ENCODE data around the gene MEX3C.
A peak's percentile ranks its signal among the peaks of the same experiment; 100 is the strongest.

The MEX3C gene

DNA sequence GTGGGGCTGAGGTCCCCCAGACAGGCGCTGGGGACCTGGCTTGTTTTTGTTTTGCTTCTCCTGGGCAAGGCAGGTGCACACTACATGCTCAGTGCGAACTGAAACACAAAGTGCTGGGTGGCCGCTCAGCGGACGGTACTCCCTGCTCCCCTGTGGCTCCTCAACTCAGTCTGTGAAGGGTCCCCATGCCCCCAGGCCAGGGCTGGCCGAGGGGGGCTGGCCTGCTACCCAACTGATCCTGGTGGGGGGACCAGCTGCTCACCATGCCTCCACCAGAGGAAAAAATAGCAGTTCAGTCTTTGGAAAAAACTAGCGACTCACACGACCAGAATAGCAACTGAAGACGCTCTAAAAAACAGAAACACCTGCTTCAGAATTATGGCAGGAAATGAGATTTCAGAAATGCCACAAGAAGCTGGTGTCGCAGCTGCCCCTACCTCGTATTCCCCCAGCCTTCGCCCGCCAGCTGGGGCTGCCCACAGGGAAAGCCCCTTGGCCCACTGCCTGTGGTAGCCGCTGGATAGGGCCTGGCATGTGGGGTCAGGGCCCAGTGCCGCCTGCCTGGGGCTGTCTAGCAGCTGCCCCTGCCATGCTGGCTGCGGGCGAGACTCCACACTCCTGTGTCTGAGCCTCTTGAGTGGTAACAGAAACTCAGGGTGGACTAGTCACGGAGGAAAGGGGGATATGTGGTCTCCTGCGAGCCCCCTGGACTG is 43.7 kb downstream of the MEX3C start:
- no peak for DNase-seq

DNA sequence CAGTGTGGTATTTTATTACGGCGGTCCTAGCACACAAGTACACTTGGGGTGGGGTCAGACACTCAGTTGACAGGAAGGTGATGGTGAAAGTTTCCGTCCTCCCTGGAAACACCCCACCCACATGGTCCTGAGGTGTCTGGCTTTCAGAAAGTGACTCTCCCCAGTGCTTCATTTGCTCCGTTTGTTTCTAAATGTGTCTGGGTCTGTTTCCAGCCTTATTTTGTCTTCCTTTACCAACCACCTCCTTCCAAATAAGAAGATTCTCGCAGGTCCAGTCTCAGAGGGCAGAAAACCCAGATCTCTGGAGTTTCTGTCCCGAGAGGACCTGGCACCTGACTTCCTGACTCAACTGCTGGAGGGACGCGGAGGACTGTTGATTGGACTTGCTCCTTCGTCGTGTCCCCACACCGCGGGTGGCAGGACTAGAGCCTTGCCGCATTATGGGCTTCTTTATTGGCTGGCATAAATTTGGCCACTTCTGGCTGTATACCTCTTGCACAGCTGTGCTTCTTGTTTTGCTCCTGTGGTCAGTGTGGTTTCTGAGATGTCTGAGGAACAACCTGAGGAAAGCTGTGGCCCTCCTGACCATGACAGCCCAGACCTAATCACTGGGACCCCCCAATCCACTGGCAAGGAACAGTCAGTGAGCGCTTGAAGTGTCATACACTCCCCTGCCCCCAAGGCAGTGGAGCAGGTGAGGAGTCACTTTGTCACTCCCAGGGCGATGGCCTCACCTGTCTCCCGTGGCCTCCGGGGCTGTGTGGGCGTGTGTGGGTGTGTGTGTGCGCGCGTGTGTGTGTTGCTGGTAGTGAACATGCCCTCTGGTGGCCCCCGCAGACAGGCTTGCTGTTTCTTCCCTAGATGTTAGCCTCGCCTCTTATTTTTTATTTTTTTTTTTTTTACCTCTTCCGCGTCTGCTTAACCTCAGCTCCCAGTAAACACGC is 45.6 kb downstream of the MEX3C start:
- DNase-seq, result no peak

DNA sequence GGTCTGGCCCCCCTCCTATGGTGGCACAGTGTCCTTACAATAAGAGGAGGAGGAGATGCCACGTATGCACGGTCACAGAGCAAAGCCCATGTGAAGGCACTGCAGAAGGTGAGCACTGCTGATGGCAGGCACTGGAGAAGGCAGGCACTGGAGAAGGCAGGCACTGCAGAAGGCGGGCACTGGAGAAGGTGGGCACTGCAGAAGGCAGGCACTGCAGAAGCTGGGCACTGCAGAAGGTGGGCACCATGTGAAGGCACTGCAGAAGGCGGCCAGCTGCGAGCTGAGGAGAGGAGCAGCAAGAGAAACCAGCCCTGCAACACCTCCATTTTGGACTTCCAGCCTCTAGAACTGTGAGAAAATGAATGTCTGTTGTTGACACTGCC is 46.3 kb downstream of the MEX3C start:
- no peak for DNase-seq

DNA sequence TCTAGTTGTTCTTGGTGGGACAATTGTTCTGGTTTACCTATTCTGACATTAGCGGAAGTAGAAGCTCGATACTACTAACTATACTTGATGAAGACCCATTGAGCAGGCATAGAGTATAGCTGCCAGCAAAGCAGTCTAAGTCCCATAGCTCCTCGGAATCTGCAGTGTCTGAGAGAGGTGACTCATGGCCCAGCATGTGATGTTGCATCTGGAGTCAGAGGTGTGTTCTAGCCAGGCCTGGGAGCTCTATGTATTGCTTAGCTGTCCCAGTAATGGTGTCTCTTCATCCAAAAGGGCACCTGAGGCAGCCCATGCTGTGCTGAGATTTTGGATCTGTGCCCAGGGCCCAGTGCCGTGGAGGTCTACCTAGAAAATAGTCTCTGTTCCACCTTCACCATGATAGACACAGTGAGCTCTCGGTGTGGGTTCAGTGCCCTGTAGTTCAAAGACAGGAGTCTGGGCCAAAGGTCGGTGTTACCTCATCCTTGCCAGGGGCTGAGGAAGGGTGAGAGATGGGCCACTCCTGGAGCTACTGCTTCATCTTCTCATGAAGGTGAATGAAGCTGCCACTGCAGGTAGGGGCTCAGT is 47.3 kb downstream of the MEX3C start:
- no peak for DNase-seq

DNA sequence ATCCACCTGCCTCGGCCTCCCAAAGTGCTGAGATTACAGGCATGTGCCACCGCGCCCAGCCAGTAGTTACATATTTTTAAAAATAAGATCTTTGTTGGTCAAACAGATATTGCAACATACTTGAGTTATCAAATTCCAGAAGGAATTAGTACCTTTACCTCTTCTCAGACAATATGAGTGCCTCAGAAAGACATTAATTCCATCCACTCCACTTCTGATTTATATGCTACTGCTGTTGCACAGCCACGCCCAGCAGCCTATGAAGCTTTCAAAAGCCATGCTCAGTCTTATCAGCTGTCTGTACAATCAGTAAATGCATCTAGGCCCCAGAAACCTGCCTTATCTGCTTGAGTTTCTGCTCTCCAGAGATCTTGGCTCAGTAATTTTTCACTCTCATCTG is 47.8 kb downstream of the MEX3C start:
- DNase-seq, result no peak

DNA sequence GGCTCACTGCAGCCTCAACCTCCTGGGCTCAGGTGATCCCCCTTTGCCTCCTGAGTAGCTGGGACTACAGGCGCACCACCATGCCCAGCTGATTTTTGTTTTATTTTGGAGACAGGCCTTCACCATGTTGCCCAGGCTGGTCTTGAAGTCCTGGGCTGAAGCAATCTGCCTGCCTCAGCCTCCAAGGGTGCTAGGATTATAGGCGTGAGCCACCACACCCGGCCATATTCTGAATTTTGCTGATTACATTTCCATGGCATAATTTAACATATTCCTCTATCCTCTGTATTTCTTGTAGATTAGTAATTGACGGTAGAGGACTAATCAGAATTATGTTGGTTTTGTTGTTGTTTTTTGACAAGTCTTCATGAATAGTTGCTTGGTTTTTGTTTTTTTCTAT is 50.6 kb downstream of the MEX3C start:
- DNase-seq, result no peak

DNA sequence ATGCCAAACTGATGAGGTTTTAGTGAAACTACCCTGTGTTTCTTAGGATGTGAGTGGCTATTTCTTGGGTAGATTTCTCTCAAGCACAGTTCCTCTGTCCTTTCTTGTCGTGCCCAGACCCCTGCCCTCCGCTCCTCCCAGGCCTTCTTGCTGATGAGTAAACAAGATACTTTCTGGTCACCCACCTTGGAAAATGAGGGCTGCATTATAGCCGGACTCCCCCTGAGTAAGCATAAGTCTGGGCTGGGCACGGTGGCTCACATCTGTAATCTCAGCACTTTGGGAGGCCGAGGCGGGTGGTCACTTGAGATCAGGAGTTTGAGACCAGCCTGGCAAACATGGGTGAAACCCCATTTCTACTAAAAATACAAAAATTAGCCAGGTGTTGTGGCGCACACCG is 58.5 kb downstream of the MEX3C start:
- DNase-seq, result no peak

DNA sequence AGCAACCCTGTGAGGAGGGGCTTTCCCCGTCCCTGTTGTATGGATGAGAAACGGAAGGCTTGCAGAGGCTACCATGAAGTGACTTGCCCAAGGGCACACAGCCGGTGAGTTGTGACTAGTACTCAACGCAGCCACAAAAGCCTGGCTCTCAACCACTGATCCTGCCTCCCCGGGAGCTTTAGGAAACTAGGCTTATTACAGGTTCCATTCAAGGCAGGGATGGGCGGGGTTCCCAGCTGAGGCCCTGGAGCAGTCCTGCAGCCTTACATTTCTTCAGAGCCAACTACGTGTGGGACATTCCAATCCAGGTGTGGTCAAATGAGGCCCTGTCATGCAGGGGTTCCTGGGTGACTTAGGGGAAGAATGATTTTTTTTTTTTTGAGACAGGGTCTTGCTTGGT is 59.6 kb downstream of the MEX3C start:
- DNase-seq, result no peak

DNA sequence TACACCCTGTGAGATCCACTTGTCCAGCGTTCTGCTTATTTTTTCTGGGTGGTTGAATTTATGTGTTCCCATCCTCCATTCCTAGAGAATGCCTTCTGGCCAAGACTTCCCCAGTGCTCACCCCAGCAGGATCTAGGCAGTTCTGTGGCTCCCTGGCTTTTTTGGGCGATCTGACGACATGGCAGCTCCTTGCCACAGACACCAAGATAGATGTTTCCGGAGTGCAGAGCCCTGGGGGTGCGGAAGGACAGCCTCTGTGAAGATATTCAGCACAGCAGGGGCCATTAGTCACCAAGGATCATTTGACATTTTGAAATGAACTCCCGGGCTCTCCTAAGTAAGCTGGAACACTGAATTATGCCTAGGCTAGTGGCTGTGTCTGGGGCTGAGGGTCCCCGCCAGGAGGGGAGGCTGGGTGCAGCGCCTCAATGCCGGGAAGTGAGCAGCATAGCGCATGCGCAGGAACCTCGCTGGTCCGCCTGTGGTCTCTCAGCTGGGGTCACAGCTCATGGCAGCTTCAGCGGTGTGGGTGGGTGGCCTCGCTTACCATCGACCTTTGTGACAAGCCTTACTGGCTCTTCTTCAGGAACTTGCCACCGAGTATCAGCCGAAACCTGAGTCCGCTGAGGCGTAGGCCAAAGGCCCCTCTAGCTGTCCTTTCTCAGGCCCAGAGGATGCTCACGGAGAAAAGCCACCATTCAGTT is 60.3 kb downstream of the MEX3C start:
- no peak for DNase-seq

DNA sequence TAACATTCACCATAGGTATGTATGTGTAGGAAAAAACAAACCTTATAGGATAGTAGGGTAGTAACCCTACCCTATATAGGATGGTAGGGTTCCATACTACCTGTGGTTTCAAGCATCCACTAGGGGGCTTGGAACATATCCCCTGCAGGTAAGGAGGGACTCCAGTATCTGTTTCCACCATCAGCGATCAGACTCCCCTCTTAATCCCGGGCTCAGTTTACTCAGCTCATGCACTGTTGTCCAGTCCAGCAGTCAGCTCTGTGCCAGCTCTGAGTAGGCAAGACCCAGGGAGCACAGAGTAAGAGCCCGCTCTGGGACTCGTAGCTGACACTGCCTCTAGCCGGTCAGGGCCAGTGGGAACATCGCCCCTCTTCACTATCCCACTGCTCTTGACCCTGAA is 61.7 kb downstream of the MEX3C start:
- no peak for DNase-seq

DNA sequence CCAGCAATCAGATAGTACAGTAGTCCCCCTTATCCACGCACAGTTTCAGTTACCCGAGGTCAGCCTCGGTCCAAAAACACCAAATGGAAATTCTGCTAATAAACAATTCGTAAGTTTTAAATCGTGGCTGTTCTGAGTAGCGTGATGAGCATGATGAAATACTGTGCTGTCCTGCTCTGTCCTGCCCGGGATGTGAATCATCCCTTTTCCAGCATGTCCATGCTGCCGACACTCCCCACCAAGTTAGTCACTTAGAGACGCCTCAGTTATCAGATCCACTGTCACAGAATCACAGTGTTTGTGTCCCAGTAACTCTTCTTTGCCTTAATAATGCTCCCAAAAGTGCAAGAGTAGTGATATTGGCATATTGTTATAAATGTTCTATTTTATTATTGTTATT is 62.1 kb downstream of the MEX3C start:
- DNase-seq, result peak; percentile 29

DNA sequence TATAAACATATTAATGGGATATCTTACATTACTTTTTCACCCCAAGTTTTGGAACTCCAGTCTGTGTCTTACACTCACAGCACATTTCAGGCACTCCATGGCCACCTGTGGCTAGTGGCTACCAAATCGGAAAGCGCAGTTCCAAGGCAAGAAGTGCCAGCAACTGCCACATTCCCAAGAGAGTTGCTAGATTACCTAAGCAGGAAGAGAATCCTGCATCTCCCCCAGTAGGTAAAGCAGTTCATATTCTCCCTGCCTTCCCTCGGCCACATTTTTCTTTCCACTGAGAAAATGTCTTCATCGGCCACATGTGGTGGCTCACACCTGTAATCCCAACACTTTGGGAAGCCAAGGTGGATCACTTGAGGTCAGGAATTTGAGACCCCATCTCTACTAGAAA is 62.8 kb downstream of the MEX3C start:
- DNase-seq, result no peak

DNA sequence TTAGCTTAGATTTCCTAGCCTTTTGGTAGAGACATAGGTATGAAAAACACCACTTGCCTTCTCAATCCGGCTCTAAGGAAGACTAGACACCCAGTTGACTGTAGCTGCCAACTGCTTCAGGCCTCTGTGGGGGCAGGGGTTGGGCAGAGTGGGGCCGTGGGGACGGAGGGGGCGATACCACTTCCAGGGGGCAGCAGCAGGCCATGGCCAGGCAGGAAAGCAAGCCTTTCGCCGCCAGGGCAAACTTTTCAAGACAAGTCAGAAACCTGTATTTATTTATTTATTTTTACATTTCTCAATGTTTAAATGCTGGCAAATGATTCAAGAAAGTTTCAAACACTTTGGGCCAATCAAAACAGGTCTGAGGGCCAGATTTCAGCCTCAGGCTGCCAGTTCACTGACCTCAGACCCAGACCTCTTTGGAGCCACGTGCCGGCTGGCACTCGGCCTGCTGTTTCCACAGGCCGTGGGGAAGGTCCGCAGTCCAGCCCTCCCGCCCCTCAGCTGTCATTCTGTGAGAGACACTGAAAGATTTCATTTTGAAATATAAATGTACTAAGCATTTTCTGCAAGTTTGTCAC is 63.8 kb downstream of the MEX3C start:
- no peak for DNase-seq

DNA sequence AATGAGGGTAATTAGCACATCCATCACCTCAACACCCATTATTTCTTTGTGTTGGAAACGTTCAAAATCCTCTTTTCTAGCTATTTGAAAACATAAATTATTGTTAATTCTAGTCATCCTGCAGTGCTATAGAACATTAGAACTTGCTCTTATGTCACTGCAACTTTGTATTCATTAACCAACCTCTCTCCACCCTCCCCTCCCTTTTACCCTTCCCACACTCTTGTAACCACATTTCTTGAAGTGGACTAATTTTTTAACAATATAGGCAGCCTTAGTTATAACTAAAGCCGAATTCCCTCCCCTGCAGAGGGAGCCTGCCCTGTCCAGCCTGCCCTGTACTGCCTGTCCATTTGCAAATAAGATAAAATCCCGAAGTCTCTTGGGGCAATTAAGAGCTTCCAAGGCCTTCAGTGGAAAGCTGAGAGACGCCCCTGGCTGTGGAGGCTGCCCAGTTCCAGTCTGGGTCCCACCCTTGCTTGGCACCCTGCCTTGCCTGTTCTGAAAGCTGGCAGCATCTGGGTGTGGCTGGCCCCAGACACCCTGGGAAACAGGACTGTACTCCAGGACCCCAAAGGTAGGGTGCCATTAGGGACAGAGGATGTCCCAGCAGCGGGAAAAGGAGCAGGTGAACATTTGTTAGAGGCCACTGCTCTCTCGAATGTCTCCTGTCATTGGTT is 65.1 kb downstream of the MEX3C start:
- no peak for DNase-seq

DNA sequence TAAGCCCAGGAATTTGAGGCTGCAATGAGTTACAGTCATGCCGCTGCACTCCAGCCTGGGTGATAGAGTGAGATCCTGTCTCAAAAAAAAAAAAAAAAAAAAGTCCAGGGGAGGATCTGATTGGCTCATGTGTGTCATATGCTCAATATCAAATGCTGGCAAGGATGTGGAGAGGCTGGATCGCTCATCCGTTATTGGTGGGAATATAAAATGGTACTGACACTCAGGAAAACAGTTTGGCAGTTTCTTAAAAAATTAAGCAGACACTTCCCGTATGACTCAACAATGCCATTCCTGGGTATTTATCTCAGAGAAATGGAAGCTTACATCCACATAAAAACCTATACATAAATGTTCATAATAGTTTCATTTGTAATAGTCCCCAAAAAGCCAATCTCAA is 68.9 kb downstream of the MEX3C start:
- no peak for DNase-seq

DNA sequence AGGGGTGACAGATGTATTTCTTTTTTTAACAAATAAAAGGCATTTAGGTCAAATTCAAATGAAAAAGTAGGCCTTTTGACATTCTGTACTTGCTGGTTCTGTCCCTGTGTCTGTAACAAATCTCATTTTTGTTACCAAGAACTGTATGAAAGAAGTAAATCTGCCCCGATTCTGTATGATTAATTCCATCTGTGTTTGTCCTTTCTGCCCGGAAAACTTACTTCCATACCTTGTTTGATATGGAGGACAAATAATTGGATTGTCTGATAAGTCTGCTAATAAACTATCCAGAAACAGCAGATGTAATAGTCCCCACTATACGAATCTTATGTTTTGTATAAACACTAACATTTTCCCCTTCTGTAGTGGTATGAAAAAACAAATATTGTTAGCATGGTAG is 69.8 kb downstream of the MEX3C start:
- no peak for DNase-seq

DNA sequence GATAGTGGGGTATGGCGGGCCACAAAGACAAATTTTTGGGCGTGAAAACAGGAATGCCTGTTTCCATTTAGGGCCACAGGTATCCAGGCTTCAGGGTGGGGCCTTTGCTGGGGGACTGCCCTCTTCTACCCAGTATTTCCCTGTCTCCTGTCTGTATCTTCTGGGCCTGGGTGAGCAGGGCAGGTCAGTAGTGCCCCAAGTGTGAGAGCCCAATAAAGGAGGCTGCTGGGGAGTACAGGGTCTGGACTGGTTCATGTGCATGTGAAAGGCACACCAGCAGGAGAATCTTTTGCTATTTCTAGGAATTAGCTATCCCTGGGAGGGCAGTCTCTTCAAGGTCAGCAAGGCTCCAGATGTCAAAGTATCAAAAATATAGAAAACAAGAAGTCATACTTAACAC is 71.5 kb downstream of the MEX3C start:
- DNase-seq, result no peak
